HG02938 (cell line): ENCODE data around the gene ZBTB1.

ENCODE experiments used
- ATAC-seq: cut with Tn5 transposase; IDR thresholded peaks from one replicate; pipeline ENCODE4 v1.9.1; 2021; ENCODE audit warnings: mild to moderate bottlenecking, moderate library complexity; ENCODE audit not compliant: unreplicated experiment

The ZBTB1 gene, protein sequence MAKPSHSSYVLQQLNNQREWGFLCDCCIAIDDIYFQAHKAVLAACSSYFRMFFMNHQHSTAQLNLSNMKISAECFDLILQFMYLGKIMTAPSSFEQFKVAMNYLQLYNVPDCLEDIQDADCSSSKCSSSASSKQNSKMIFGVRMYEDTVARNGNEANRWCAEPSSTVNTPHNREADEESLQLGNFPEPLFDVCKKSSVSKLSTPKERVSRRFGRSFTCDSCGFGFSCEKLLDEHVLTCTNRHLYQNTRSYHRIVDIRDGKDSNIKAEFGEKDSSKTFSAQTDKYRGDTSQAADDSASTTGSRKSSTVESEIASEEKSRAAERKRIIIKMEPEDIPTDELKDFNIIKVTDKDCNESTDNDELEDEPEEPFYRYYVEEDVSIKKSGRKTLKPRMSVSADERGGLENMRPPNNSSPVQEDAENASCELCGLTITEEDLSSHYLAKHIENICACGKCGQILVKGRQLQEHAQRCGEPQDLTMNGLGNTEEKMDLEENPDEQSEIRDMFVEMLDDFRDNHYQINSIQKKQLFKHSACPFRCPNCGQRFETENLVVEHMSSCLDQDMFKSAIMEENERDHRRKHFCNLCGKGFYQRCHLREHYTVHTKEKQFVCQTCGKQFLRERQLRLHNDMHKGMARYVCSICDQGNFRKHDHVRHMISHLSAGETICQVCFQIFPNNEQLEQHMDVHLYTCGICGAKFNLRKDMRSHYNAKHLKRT

DNA sequence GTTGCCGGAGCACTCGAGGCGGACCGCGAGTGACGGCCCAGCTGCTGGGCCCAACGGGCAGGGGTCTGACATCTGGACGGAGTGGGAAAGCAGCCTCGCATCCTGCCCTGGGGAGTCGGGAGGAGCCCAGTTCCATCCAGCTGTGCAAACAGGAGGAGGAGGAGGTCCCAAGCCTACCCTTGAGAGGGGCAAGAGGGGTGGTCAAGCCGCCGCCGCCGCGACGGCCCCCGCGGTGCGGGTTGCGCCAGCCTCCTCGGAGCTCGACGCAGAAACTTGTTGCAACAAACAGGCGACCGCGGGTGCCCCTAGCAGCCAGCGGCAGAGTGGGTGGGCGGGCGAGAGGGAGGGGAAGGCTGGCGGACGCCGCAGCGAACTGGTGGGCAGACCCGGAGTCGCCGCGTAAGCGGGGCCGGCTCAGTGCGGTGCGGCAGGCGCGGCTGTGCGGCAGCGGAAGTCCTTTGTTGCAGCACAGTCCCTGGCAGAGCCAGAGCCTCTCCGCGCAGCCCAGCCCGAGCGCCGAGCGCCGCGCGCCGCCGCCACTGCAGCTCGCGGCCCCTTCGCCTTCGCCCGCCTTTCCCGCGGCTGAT is at the start of gene ZBTB1:
TSS of gene ZBTB1 (plus strand) at position 461 of the 587 bp plus-strand sequence. CDS start 16,735 bp downstream, outside the sequence.
- ATAC-seq: peak; percentile 22

DNA sequence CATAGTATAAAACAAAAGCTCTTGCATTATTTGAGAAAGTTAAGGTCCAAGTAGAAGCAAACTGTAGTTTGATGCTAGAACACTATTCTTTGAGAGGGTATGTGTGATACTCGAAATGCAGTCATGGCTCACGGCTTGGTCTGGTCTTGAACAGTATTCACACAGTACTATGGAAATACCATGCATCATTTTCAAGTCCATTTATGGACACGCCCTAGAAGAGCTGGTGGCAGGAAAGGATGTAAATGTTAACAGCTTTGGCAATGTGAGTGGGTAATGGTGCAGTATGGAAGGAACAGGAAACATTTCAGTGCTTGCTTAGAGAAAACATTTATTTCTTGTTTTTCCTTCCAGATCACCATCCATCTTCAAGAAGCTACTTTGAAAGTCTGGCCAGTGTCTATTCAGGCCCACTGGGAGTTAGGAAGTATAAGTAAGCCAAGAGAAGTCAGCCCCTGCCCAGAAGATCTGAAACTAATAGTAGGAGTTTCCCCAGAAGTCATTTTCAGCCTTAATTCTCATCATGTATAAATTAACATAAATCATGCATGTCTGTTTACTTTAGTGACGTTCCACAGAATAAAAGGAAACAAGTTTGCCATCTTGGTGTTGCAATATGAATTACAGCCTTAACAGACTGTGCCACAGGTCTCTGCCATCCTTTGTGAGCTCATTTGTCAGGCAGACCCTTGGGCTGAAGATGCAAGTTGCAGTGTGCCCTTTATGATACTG is 45.0 kb upstream of the ZBTB1 start:
- no peak for ATAC-seq

DNA sequence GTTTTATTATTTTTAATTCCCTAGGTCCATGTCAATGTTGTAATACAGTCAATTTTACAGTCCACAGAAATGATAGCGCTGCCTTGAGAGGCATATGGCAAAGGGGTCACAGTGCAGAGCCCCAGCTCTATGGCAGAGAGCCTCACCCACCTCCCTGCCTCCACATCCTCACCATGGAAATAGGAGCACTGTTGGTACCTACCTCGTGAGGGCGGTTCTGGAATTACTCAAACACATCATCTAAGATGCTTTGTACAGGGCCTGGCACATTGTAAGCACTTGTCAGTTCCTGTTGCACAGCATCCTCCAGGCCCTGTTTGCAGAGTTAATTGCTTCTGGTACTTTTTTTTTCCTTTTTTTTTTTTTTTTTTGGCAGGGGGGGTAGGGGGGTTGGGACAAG is 43.3 kb upstream of the ZBTB1 start:
- ATAC-seq: no peak

DNA sequence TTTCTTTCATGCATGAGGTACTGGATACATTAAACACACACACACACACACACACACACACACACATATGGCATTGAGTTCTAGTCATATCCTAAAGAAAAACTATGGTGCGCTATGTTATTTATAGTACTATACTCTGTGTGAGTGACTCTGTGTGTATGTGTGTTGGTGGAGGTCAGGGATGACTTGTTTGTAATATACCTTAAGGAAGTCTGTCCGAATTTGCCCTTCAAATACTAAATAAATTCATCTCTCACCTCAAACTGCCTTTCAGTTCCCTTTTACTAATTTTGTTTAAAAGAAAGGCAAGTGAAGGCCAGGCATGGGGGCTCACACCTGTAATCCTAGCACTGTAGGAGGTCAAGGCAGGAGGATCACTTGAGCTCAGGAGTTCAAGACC is 41.4 kb upstream of the ZBTB1 start:
- no peak for ATAC-seq

DNA sequence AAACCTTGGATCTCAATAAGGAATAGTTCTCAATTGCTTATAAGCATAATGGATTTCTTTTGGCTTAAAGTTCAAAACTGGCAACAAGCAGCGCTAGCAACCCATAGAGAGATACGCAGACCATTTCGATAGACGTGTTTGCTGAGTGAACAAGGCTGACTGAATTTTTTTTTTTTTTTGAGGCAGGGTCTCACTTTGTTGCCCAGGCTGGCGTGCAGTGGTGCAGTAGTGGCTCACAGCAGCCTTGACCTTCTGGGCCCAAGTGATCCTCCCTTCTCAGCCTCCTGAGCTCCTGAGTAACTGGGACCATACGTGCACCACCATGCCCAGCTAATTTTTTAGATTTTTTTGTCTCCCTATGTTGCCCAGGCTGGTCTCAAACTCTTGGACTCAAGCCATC is 40.7 kb upstream of the ZBTB1 start:
- no peak for ATAC-seq

DNA sequence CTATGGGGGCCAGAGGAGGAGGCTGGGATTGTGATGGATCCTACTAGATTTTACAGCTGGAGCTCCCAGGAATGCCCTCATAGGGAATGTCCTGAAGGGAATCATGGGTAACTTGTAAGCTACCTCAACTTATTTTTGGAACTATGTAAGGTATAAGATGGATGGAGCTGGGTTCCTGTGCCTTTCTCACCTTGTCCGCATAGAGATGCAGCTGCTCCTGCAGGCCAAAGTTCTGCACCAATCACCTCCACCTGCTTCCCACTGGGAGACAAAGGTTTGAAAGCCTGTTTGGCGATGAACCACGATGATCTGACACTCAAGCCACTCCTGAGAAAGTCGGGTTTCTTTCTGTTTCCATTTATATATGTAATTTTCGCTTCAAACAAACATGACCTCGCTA is 39.9 kb upstream of the ZBTB1 start:
- no peak for ATAC-seq

DNA sequence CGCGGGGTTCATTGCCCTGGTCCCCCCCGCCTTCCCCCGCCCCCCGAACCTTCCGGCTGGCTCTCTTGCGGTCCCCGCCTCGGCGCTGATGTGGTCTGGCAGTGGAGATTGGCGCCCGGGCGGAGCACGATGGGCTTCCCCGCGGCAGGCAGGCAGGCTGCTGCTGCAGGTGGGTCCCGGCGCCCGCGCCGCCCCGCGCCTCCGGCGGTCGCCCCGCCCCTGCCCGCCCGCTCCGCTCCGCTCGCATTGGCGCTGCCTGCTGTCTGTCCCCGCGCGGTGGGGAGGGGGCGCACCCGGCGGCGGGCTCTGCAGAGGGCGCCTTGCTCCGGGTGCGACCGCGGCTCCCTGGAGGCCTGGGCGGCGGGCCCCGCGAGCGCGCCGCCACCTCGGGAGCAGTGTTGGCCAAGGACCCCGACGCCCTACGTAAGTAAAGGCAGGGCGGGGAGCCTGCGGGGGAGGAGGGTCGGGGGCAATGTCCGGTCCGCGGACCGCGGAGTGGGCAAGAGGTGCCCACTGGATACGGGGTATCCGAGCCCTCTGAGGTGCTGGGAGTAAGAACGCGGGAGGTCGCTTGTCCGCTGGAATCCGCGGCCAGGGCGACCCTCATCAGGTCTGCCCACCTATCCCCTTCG is 39.3 kb upstream of the ZBTB1 start, which contains the start of gene AKAP5:
TSS of gene AKAP5 (plus strand) at position 309 of the 632 bp plus-strand sequence. CDS start 2,896 bp downstream, outside the sequence.
- ATAC-seq: peak; percentile 45

DNA sequence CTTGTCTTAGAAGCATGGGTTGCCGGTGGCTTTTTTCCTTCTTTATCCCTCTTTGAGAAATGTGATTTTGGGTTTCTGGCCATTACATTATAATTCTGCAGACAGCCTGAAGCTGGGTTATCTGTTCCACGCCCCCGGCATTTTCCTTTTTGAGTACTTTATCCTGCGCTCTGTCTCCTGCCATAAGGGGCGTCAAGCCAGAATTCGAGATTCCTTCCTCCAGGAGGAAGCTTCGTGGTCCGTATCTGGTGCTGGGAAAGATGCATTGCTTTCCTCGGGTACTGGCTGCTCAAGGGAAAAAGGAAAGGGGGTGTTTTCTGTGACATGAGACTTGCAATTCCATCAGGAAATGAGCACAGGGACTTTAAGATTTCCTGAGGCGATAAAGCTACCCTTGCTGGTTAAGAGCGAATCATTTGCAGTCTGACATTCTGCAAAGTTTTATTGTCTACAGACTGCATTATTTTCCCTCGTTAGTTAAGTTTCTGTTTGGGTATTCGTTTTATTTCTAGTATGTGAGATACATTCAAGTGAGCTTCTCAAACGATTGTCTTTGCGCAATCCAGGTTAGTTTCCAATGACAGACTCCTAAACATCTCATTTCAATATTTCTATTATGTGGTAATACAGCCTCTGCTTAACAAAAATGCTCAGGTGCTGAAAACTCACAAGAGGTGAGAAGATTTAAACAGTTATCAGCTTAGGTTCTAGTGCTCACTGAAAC is 38.6 kb upstream of the ZBTB1 start:
- ATAC-seq: peak; percentile 14

DNA sequence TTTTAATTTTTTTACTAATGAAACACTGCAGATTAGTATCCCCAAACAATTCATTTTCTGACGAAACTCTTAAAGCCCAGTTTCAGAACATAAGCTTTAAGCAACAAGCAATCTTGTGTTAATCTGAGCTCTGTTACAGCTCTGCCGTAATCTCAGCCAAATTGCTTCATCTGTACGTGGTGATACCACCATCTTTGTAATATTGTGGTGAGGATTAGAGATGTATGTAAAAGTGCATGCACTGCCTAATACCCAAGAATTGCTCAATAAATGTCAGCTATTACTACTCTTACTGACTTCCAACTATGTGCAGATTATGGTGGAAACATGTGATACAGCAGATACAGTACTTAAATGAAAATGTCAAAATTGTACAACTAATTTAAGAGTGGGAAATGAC is 37.5 kb upstream of the ZBTB1 start:
- ATAC-seq: no peak

DNA sequence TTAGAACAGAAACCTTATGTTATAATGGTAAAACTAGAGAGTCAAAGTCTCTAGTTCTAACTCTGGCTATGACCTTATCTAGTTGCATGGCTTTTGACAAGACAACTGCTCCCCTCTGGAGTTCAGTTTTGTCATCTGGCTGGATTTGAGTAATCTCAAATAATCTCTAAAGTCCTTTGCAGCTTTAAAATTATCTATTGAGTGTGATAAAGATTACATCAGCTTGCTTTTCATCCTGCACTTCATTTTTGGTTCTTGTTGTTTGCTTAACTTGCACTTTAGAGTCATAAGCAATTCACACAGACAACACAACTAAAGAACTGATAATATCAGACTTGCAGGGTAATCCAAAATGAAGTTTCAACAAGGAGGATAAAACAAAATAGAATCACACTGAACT is 37.0 kb upstream of the ZBTB1 start:
- ATAC-seq: no peak

DNA sequence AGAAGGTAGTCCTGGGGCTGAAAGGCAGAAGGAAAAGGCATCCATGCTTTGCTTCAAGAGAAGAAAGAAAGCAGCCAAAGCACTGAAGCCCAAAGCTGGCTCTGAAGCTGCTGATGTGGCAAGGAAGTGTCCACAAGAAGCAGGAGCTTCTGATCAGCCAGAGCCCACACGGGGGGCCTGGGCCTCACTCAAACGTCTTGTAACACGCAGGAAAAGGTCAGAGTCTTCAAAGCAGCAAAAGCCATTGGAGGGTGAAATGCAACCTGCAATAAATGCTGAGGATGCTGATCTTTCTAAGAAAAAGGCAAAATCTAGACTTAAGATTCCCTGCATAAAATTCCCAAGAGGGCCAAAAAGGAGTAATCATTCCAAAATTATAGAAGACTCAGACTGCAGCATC is 36.1 kb upstream of the ZBTB1 start:
- ATAC-seq: no peak

DNA sequence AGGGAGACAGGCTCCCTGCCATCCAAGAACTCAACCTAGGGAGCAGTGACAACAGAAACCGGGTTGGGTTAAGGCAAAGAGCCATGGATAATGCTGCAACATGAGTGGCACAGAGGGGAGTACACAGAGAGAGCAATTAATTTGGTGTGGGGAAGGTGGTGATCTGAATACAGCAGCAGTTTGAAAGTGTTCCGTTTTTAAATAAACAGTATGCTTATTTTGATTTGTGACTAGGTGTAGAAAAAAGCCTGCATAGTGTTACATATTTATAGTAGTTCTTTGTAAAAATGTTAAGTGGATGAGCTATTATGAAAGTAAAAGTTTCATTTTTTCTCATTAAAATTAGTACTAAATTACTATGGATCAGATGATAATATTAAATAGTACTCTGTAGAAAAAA is 30.5 kb upstream of the ZBTB1 start:
- ATAC-seq: no peak

DNA sequence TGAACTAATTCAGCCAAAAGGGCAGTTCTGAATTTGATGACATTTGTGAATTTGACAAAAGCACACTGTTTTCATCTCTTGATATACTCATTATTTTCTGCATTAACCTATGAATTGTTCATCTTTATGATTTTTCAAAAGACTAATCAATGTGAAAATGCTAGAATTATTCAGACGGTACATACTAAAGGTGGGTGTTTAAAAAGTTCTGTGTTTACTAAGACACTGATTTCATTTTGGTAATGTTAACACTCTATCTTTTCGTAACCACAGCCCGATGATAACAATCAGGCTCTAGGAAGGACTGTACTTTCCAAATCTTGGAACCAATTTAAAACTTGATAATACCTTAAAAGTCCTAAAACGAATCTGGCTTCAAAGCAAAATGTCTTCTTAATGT is 29.9 kb upstream of the ZBTB1 start:
- ATAC-seq: no peak

DNA sequence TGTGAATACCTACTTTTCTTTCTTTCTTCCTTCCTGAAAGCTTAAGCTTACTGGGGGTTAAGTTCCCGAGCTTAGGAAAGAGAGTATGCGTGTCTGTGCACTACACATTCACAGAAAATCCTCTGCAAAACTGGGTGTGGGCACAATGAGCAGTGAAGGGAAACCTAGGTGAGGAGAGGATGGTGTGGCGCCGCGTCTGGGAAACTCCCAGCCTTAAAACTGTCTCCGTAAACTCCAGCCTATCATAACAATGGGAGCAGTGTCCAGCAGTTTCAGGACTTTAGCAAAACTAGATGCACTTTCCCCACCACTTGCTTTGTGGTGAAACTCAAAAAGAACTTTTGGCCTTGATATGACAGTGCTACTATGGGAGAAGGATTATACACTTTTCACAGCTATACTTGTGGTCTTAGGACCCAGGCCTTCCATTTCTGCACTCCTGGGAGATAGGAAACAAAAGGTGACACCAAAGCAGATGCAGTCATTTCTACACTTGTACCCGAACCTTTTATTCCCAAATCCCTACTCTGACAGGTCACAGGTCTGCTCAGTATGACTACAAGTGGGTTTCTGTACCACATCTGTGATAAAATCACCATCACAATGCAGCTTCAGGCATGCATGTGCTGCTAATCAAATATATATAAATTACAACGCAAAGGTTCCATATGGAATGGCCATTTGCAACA is 28.8 kb upstream of the ZBTB1 start:
- no peak for ATAC-seq

DNA sequence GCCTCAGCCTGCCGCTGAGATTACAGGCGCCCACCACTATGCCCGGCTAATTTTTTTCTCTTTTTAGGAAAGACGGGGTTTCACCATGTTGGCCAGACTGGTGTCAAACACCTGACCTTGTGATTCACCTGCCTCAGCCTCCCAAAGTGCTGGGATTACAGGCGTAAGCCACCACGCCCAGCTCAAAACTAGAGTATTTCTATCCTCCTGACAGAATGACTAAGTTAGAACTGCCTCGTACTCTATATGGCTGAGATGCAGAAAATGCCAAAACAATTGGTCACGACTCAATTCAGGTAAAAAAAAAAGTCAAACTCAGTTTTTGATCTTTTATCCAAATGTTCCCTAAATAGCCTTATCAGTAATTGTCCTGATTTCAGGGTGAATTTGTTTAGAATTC is 28.1 kb upstream of the ZBTB1 start:
- ATAC-seq: no peak

DNA sequence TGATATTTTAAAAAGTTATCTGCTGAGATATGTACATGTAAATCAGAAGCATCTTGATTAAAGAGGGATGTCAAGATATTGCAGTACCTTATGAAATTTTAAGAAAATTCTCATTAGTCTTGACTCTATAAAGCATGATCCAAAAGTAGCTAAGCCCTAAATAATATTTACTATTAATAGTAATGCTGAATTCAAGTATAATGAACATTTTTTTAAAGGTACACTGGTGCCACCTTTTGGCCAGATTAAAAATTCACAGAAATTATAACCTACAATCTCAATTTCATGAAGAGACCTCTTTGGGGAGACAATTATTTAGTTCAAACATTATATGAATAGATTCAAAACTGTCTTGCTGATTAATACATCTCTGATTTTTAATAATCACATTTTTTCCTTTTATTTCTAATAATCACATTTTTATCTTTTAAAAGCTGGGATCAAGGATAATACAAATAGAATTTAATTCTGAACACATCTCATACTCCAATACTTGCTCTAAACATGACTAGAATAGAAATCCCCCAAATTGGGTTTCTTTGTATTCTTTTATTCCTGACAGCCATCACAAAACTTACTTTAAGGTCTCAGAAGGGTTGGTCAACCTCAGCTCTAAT is 25.8 kb upstream of the ZBTB1 start:
- ATAC-seq: no peak

DNA sequence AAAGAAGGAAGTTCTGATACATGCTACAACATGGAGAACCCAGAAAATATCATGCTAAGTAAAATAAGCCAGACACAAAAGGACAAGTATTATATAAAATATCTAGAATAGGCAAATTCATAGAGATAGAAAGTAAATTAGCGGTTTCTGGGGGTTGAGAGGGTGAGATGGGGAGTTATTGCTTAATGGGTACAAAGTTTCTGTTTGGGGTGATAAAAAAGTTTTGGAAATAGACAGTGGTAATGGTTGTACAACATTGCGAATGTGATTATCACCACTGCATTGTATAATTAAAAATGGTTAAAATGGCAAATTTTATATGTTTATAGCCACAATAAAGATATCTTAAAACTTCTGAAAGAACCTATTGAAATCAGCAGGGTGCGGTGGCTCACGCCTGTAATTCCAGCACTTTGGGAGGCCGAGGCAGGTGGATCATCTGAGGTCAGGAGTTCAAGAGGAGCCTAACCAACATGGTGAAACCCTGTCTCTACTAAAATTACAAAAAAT is 15.9 kb upstream of the ZBTB1 start:
- ATAC-seq: no peak

DNA sequence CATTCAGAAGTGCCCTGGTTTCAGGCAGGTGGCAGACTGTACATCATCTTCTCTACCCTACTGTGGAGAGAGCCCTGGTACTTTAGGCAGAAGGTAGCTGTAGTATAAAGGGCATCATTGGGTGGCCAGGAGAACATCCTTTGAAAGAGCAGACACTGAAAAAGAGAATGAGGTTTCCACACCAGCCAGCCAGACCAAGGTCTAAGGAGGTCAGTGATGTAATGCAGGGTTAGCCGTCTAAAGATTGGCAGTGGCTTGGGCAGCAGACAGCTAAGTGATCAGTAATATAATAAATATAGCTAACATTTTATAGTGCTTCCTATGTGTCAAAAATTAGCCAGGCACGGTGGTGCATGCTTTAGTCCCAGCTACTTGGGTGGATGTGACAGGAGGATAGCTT is 12.9 kb upstream of the ZBTB1 start:
- ATAC-seq: no peak

DNA sequence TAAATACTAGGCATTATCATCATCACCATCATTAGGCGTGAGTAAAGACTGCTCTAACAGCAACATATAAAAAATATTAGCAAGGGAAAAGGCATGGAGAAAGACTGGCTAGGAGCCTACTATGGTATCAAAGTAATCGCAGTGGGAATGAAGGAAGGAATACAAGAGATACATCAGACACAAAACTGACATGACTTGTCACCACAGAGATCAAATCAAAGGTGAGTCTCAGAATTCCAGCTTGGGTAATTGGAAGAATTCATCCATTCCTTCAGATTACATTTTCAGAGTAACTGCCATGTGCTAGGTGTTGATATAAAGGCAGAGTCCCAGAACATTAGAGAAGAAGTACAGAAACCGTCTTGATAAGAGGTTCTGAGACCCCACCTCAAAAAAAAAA is 11.1 kb upstream of the ZBTB1 start:
- no peak for ATAC-seq
